T-helper 1 cell treated with Interleukin-12 subunit alpha and Interleukin-12 subunit beta and Interleukin-4 antibody, amounts not matched to agents 30 ng/mL and 1 ng/mL, for 36 hours (primary cell): ENCODE measurements around the gene SASS6. TPM values are rescaled to one million over a fixed set of nuclear protein-coding genes. Genes with fewer than 3 reads are reported as not detected.
"Not testable (repeated sequence)": the region's sequence is repeated elsewhere in the genome, so short reads cannot be mapped to it uniquely, and the experiment has no call there.

Experiments used
- intact Hi-C: fragments of 100-400 bp; cut with micrococcal nuclease; formaldehyde crosslinking; loops from one replicate; pipeline ENCODE4 v1.15.1; 2024
- total RNA-seq: library from RNA; stranded (reverse); gene quantifications from 2 replicates; pipeline ENCODE4 v1.2.3, GENCODE V29; 2022

SASS6 gene
- total RNA-seq, 1 donor from 2014 or later: 11.2 TPM

GRCh38 chr1:100051893-100052292 is 80.8 kb downstream of the SASS6 start:
- intact Hi-C loops: no loop called here

DNA sequence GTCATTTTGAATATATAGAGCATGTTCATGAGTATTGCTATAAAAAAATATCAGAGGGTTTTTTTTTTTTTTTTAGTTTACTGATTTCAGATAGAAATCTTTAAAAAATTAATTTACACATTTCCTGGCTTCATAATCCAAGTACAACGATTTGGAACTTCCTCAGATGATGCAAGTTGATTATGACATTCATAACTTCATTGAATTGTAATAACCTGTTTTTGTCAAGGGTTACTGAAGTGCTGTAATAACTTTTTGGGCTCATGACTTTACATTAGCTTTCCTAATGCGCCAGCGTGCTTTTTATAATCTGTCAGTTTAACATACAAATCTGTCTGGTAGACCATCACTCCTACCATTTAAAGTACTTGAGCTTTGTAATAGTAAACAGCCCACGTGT is 81.3 kb downstream of the SASS6 start:
- intact Hi-C loops: no loop called here

GRCh38 chr1:100050139-100050538 is 82.6 kb downstream of the SASS6 start:
- intact Hi-C loops: no loop called here

DNA sequence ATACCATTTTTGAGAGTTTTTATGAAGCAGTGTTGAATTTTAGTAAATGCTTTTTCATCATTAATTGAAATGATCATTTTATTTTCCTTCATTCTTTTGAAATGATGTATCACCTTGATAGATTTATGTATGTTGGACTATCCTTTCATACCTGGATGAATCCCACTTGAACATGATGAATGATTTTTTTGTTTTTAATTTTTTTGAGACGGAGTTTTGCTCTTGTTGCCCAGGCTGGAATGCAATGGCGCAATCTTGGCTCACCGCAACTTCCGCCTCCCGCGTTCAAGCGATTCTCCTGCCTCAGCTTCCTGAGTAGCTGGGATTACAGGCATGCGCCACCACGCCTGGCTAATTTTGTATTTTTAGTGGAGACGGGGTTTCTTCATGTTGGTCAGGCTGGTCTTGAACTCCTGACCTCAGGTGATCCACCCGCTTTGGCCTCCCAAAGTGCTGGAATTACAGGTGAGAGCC is 85.5 kb downstream of the SASS6 start:
- intact Hi-C loops: not testable (repeated sequence)

GRCh38 chr1:100045206-100045605 is 87.5 kb downstream of the SASS6 start:
- intact Hi-C loops: no loop called here

DNA sequence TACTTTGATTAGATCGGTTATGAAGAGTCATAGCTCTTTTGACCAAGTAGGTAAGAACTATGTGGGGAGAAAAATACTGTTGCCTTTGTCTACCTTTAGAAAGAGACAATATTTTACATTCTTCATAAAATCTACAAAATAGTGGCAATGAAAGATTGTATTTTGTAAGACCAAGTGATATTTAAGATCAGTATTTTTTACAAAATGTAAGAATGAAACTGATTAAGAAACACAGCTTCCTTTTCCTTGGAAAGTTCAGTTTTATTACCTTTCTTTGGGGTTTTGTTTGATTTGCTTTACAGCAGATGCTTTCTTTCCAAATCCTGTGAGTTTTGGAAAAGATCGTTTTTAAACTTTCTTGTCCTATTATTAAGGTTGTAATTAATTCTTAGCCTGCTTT is 93.1 kb downstream of the SASS6 start:
- intact Hi-C loops: loop anchor here (2.0 to 5.0 kb wide), 6 partner anchors 33 to 1198 kb away; partner anchors contain the start of gene S1PR1

- intact Hi-C loops: loop anchor here (1.0 to 5.0 kb wide), 13 partner anchors 8 to 1199 kb away; partner anchors contain the start of genes DBT, RTCA, S1PR1 and SLC30A7
Measured at GRCh38 chr1:100038660-100039287, 94.0 kb downstream of the SASS6 start.

DNA sequence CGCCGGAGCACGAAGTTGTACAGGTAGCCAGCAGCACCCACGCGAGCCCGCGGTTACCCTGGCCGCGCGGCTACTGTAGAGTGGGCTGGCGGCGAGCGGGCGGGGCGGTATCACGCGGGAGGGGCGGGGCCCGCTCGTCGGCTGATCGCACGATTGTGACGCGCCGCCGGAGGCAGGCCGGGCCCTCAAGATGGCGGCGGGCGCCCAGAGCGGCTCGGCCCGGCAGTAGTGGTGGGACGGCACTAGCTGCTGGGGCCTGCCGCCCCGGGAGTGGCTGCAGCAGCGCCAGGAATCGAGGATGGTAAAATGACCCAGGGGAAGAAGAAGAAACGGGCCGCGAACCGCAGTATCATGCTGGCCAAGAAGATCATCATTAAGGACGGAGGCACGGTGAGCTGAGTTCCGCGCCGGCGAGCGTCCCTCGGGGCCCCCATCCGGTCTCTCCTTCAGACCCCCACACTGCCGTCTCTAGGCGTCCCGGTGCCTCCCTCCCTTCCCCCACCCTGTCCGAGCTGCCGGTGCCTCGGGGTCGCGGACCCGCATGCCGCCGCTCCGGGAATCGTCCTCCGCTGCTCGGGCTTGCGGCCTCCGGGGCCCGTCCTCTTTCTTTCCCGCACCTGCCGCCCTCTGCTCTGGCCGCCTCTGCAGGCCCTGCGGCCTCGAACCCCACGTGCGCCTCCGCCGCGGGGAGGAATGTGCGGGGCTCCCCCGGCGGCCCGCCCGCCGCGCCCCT is 94.6 kb downstream of the SASS6 start:
- intact Hi-C loops: loop anchor here (1.0 to 5.0 kb wide), 13 partner anchors 8 to 1199 kb away; partner anchors contain the start of genes DBT, RTCA, S1PR1 and SLC30A7

GRCh38 chr1:100037656-100037926 is 95.1 kb downstream of the SASS6 start:
- intact Hi-C loops: loop anchor here (5.0 kb wide), 2 partner anchors 35 to 1200 kb away; partner anchors contain the start of gene S1PR1

DNA sequence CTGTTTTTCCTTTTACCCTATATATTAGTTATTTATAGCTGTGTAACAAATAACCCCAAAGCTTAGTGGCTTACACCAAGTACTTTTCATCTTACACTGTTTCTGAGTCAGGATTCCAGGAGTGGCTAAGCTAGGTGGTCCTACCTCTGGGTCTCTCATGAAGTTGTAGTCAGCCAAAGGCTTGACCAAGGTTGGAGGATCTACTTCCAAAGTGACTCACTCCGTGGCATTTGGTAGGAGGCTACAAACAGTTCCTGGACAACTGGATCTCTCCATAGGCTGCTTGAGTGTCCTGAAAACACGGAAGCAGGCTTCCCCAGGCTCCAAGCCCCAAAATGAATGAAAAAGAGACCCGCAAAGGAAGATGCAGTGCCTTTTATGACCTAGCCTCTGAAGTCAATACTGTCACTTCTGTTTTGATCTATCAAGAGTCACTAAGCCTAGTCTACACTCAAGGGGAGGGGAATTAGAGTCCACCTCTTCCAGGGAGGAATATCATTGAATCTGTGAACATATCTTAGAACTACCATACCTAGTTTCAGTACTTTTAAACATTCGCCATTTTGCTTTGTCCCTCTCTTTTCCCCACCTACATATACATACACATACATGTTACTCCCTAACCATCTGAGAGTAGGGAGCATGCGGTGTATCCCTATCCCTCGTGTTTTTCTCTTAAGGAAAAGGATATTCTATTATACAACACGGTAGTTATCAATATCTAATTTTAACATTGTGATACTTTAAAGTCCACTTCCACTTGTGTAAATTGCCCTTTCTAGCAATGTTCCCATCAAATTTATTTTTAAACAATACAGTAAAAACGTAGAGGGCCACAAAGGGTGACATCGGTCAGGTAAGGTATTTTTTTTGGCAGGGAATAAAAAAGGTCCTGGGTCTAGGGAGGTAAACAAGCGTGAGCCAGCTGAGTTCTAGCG is 95.7 kb downstream of the SASS6 start:
- intact Hi-C loops: loop anchor here (5.0 kb wide), 2 partner anchors 35 to 1200 kb away; partner anchors contain the start of gene S1PR1

- intact Hi-C loops: loop anchor here (5.0 kb wide), 2 partner anchors 37 to 1202 kb away; partner anchors contain the start of gene S1PR1
Measured at GRCh38 chr1:100035214-100035613, 97.5 kb downstream of the SASS6 start.

DNA sequence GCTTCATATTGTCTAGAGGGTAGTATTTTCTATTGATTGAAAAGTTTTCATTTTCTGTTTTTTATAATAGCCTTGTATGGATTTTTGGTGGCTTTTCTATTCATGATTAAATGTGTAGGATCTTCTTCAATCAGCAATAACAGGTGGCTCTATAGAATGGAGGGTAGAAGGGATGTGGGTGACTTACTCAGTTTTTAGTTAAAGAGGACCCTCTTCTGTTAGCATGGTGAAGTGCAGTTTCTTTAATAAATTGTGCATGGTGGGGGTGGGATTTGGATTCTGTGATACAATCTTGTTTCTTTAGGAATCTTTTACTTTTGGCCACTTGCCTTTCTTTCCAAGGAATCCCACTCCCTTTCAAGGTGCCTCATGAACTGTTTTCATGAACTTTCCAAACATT is 98.3 kb downstream of the SASS6 start:
- intact Hi-C loops: loop anchor here (1.0 kb wide), 2 partner anchors 184 to 226 kb away; partner anchors contain the start of gene AGL

Other genes with a start within 250 kb of the SASS6 start
- gene SLC35A3, start 162.9 kb downstream of the SASS6 start, total RNA-seq: 19.8 and 20.2 TPM in 2 replicates
- gene TRMT13, start 233 bp upstream of the SASS6 start, total RNA-seq: 21.7 and 23.1 TPM in 2 replicates
- gene LRRC39, start 45.3 kb upstream of the SASS6 start, total RNA-seq: 0.49 and 0.54 TPM in 2 replicates
- 10.9 and 11.1 TPM in 2 replicates for gene DBT, start 116.9 kb upstream of the SASS6 start, total RNA-seq
- 54.3 and 59.5 TPM in 2 replicates for gene RTCA, start 133.3 kb upstream of the SASS6 start, total RNA-seq
- 49.3 and 50.3 TPM in 2 replicates for gene CDC14A, start 219.6 kb upstream of the SASS6 start, total RNA-seq